Fibroblast of mammary gland (primary cell): ENCODE measurements around the gene NCOA4.

Experiments used
- DNase-seq: peaks from one replicate; pipeline ENCODE4 v3.0.0-alpha.2; 2010; ENCODE audit warnings: low read depth
- H3K4me3 ChIP-seq: 2 replicates; pipeline ENCODE4 v1.5.1; 2011; ENCODE audit warnings: low read depth, mild to moderate bottlenecking, low read length, moderate library complexity; ENCODE audit not compliant: control insufficient read depth
- TF ChIP-seq, protein P1 (sequence below): conservative IDR thresholded peaks from 2 replicates; pipeline ENCODE4 v1.5.1; 2011; ENCODE audit warnings: low read depth, low read length, inconsistent platforms; ENCODE audit not compliant: control insufficient read depth, insufficient read depth

The NCOA4 gene

DNA sequence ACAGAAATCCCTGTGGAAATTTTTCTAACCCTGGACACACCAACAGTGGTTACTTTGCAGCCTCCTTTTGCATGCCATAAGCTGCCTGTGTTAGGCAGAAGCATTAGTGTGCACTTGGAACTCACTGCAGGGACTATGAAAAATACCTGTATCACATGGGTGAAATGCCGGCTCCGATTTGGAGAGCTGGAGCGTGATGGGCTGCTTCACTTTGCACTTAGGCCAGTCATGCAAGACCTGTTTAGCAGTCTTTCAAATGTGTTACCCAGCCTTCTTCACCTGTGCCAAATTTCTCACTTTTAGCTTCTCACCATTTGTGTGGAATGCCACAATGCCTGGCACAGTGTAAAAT is 11.3 kb downstream of the NCOA4 start:
- TF ChIP-seq, protein P1, sequence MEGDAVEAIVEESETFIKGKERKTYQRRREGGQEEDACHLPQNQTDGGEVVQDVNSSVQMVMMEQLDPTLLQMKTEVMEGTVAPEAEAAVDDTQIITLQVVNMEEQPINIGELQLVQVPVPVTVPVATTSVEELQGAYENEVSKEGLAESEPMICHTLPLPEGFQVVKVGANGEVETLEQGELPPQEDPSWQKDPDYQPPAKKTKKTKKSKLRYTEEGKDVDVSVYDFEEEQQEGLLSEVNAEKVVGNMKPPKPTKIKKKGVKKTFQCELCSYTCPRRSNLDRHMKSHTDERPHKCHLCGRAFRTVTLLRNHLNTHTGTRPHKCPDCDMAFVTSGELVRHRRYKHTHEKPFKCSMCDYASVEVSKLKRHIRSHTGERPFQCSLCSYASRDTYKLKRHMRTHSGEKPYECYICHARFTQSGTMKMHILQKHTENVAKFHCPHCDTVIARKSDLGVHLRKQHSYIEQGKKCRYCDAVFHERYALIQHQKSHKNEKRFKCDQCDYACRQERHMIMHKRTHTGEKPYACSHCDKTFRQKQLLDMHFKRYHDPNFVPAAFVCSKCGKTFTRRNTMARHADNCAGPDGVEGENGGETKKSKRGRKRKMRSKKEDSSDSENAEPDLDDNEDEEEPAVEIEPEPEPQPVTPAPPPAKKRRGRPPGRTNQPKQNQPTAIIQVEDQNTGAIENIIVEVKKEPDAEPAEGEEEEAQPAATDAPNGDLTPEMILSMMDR = no peak
- no peak overlapping the region for H3K4me3 ChIP-seq
- no peak for DNase-seq

DNA sequence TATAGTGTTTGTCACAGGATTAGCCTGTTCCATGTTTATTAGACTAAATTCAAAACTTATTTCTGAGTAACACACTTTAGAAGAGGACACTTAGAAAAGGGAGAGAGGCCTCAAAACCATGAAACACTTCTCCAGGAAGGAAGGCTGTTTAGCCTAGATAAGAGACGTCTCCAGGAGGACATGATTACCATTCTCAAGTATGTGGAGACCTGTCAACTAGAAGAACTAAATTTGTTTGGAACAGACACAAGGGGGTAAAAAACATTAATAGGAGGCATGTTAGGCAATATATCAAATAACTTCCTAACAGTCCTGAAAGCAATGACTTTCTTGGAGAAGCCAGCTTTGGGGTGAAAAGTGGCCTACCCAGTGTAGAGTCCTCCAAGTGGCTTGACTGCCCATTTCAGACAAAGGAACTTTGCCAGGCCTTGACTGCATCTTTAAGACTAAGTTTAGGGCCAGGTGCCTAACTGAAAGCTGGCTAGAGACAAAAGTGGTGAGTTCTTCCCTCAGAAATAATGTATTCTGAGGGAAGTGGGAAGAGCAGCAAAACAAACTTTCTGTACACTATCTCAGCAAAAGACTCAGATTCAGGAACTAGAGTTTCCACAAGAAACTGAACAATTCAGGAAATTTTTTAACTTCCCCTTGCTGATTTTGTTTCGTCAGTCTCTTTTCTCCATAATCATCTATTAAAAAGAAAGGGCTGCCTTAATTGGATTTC is 11.8 kb downstream of the NCOA4 start:
- no peak overlapping the region for H3K4me3 ChIP-seq
- TF ChIP-seq, protein P1 = no peak
- DNase-seq = no peak

DNA sequence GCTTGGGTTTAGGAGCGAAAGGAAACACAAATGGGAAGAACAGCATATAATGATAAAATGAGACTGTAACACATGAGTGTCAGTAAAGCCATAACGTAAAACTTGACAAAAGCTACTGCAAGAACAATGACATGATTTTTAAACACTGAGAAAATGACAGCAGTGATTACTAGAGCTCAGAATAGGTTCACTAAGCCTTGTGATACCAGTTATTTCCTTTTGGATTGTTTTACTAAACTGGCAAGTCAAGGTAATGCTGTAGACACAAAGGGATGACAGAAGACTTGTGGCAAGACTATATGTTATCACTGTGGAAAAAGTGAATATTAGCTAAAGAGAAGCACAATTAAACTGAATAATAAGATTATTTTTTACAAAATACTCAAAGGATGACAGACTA is 12.7 kb downstream of the NCOA4 start:
- TF ChIP-seq, protein P1 = no peak
- no peak overlapping the region for H3K4me3 ChIP-seq
- no peak for DNase-seq

DNA sequence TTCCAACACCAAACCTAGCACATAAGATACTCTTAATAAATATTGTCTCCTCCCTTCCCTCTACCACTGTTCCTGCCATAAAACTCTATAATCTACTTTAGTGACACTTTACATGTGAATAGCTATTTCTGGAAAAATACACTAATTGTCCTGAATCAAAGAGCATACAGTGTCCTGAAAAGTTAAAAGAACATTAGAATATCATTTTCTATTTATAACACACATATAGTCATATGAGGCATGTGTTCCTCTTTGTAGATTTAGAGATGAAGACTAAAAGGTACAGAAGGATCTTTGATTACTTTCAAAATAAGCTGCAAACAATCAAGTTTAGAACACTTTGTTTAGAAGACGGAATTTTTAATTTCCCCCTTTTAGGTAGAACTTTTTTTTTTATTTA is 13.6 kb downstream of the NCOA4 start:
- DNase-seq = no peak
- no peak overlapping the region for H3K4me3 ChIP-seq
- TF ChIP-seq, protein P1 = no peak

DNA sequence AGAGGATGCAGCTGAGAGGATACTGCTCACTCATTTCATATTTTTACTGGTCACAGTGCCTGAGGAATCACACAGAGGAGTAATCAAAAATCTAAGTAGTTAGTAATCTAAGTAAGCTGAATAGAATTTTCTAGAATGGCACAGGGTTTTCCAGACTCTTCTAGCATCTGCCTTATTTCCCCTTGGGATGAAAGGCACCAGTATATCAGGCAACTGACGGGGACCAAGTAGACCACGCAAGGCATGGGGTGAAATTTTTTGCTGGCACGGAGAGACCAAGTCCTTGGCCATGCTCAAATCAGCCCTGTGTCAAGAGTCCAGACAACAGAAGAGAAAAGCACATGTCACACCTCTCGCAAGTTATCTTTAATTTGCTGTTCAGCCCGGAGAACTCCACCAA is 14.2 kb downstream of the NCOA4 start:
- H3K4me3 ChIP-seq = no peak overlapping the region
- TF ChIP-seq, protein P1 = no peak
- DNase-seq = no peak

DNA sequence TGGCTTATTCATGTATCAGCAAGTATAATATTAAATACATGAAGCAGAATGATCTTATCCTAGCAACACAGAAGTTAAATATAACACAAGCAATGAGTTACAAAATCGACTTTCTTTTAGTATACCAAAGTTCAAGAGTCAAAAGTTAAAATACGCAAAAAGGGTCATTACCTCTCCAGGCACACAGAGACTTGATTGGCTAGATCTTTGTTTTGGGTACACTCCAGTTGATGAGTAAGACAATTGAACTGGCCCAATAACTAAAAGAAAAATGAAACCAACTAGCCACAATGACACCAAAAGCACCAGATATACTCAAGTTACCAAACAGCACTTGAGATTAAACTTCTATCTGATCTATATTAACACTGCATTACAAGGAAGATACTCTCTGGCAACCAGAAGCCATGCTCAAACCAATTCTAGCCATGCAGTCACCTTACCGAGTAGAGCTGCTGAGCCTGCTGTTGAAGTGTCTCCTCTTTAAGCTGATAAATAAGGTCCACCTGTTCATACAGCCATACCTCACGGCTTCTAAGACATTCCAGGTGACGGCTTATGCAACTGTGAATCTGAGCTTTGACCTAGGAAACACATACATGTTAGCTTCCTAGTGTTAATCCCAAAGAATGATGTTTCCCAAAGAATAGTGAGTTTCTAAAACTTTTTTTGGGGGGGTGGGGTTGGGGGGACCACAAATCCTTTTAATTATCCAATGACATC is 15.6 kb downstream of the NCOA4 start:
- H3K4me3 ChIP-seq = no peak overlapping the region
- peak; percentile 86 for DNase-seq
- TF ChIP-seq, protein P1 = no peak
